CD4-positive, CD25-positive, alpha-beta regulatory T cell (primary cell): ENCODE measurements around the gene SOCS1. TPM values are rescaled to one million over a fixed set of nuclear protein-coding genes. Genes with fewer than 3 reads are reported as not detected.

Experiments
- ATAC-seq, 2 donors: fragments of 150-1000 bp; cut with Tn5 transposase; one replicate each; pipeline ENCODE4 v1.10.0; 2021; ENCODE audit warnings: low read depth in 2 of 2, moderate number of reproducible peaks in 2 of 2, moderate library complexity in 1 of 2
- DNase-seq, 3 donors: peaks; one replicate each; pipeline versions ENCODE4 v3.0.0 to v3.0.0-alpha.2; 2012 to 2022; ENCODE audit warnings: mixed read lengths in 1 of 3
- H3K27ac ChIP-seq: one replicate; pipeline ENCODE4 v1.7.0; 2013; ENCODE audit warnings: mild to moderate bottlenecking, low read length; ENCODE audit not compliant: insufficient read depth, poor library complexity, severe bottlenecking
- H3K27me3 ChIP-seq: one replicate; pipeline ENCODE4 v1.7.0; 2013; ENCODE audit warnings: low read length; ENCODE audit not compliant: control insufficient read depth, insufficient read depth
- H3K36me3 ChIP-seq: one replicate; pipeline ENCODE4 v1.7.0; 2013; ENCODE audit warnings: mild to moderate bottlenecking, low read length, moderate library complexity; ENCODE audit not compliant: control insufficient read depth, insufficient read depth
- H3K4me1 ChIP-seq: 2 replicates; pipeline ENCODE4 v1.7.0; 2013; ENCODE audit warnings: mild to moderate bottlenecking, low read length; ENCODE audit not compliant: insufficient read depth, control insufficient read depth, poor library complexity, severe bottlenecking
- H3K4me3 ChIP-seq: one replicate; pipeline ENCODE4 v1.7.0; 2013; ENCODE audit warnings: low read depth, mild to moderate bottlenecking, low read length, moderate library complexity
- H3K9me3 ChIP-seq, 2 experiments: 1 replicate in 1 of 2; 2 replicates in 1 of 2; pipeline ENCODE4 v1.7.0; 2013; ENCODE audit warnings: low read length in 2 of 2, mild to moderate bottlenecking in 1 of 2, moderate library complexity in 1 of 2; ENCODE audit not compliant: control insufficient read depth in 2 of 2
- H3K27ac Mint-ChIP-seq, 3 donors: one replicate each; pipeline ENCODE4 v1.8.0; 2020 to 2022; ENCODE audit warnings: mild to moderate bottlenecking in 3 of 3, mixed read lengths in 3 of 3, moderate library complexity in 2 of 3
- H3K27me3 Mint-ChIP-seq: one replicate; pipeline ENCODE4 v1.8.0; 2022; ENCODE audit warnings: mild to moderate bottlenecking, mixed read lengths
- H3K36me3 Mint-ChIP-seq: one replicate; pipeline ENCODE4 v1.8.0; 2020; ENCODE audit warnings: mixed read lengths
- H3K4me1 Mint-ChIP-seq, 4 donors: one replicate each; pipeline ENCODE4 v1.8.0; 2020 to 2022; ENCODE audit warnings: mixed read lengths in 4 of 4, mild to moderate bottlenecking in 1 of 4
- H3K4me3 Mint-ChIP-seq, 4 donors: one replicate each; pipeline ENCODE4 v1.8.0; 2020 to 2022; ENCODE audit warnings: mild to moderate bottlenecking in 4 of 4, mixed read lengths in 4 of 4, moderate library complexity in 3 of 4
- H3K9me3 Mint-ChIP-seq, 7 donors: one replicate each; pipeline ENCODE4 v1.8.0; 2020 to 2022; ENCODE audit warnings: mixed read lengths in 7 of 7, mild to moderate bottlenecking in 3 of 7, moderate library complexity in 2 of 7
- polyA plus RNA-seq, 4 donors: library from polyadenylated mRNA; unstranded; fragments of 300-500 nt; fragmentation: Illumina TruSeq; gene quantifications; one replicate each; pipeline ENCODE4 v1.2.3, GENCODE V29; 2021
- total RNA-seq: library from RNA; stranded (reverse); gene quantifications from one replicate; pipeline ENCODE4 v1.2.3, GENCODE V29; 2022

SOCS1 gene
- total and polyA plus RNA-seq, 5 donors from 2014 or later, result 8.6 to 91.5 (median 10.5) TPM

GRCh38 chr16:11234884-11235702 is 20.9 kb downstream of the SOCS1 start:
- peaks cover 5 to 48% (median 33%) of the 10 kb centered on the region in 4 donors for H3K4me1 Mint-ChIP-seq
- H3K4me3 Mint-ChIP-seq, result peak overlapping the region in 1 of 4 donors; percentile 26
- no peak for ATAC-seq
- no peak overlapping the region for H3K4me3 ChIP-seq
- DNase-seq, result no peak
- H3K9me3 Mint-ChIP-seq, result no peaks in the 10 kb centered on the region
- H3K36me3 Mint-ChIP-seq, result no peaks in the 10 kb centered on the region
- H3K36me3 ChIP-seq, result no peaks in the 10 kb centered on the region
- no peak overlapping the region for H3K27ac ChIP-seq
- H3K4me1 ChIP-seq, result peaks cover 30% of the 10 kb centered on the region
- no peaks in the 10 kb centered on the region for H3K9me3 ChIP-seq
- H3K27me3 Mint-ChIP-seq, result peaks cover 5% of the 10 kb centered on the region
- no peaks in the 10 kb centered on the region for H3K27me3 ChIP-seq
- H3K27ac Mint-ChIP-seq, result peak overlapping the region; percentile 43 to 87 (median 75)

DNA sequence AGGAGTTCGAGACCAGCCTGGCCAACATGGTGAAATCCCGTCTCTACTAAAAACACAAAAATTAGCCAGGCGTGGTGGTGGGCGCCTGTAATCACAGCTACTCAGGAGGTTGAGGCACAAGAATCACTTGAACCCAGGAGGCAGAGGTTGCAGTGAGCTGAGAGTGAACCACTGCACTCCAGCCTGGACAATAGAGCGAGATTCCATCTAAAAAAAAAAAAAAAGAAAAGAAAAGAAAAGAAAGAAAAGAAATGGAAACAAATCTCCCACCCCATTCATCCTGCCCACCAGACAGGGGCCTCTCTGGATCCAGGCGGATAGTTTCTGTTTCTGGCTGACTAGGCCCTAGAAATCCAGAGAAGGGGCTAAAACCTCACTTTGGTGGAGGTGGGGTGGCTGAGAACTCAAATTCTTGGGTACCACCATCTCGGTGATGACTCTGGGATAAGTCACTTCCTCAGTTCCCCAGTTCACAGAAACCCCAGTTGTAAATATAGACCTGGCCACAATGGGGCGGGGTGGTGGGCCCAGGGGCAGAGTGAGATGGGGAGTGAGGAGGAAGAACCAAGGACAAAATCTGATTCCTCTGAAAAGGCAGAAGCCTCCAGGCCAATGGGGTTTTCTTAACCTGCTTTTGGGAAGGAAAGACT is 22.2 kb downstream of the SOCS1 start:
- Histone ChIP-seq H3K36me3 (no peaks in the 10 kb centered on the region), H3K4me1 (peaks cover 34% of the 10 kb centered on the region), H3K27me3 (no peaks in the 10 kb centered on the region), H3K4me3 (peak overlapping the region; percentile 31), H3K27ac (peak overlapping the region; percentile 91), H3K9me3 (no peaks in the 10 kb centered on the region)
- H3K27me3 Mint-ChIP-seq, result peaks cover 5% of the 10 kb centered on the region
- H3K9me3 Mint-ChIP-seq, result no peaks in the 10 kb centered on the region
- H3K36me3 Mint-ChIP-seq, result no peaks in the 10 kb centered on the region
- DNase-seq (peak in 1 of 3 donors; percentile 80), ATAC-seq (no peak)
- peaks cover 5 to 55% (median 35%) of the 10 kb centered on the region in 4 donors for H3K4me1 Mint-ChIP-seq
- H3K4me3 Mint-ChIP-seq, result peak overlapping the region; percentile 71 to 88 (median 76)
- peak overlapping the region; percentile 93 to 99 (median 96) for H3K27ac Mint-ChIP-seq

- Histone ChIP-seq H3K27me3 (no peaks in the 10 kb centered on the region), H3K9me3 (no peaks in the 10 kb centered on the region), H3K4me1 (peaks cover 34% of the 10 kb centered on the region), H3K27ac (peak overlapping the region; percentile 91), H3K36me3 (no peaks in the 10 kb centered on the region), H3K4me3 (no peak overlapping the region)
- ATAC-seq (peak; percentile 84 to 85), DNase-seq (peak; percentile 61 to 99 (median 80))
- Mint-ChIP-seq H3K4me3 (peak overlapping the region; percentile 71 to 88 (median 76)), H3K4me1 (peaks cover 5 to 61% (median 39%) of the 10 kb centered on the region in 4 donors), H3K9me3 (no peaks in the 10 kb centered on the region), H3K36me3 (no peaks in the 10 kb centered on the region), H3K27me3 (peaks cover 5% of the 10 kb centered on the region), H3K27ac (peak overlapping the region; percentile 93 to 99 (median 96))
Measured at GRCh38 chr16:11232852-11233726, 22.9 kb downstream of the SOCS1 start.

GRCh38 chr16:11232302-11232851 is 23.6 kb downstream of the SOCS1 start:
- peaks cover 5 to 61% (median 39%) of the 10 kb centered on the region in 4 donors for H3K4me1 Mint-ChIP-seq
- peak overlapping the region; percentile 93 to 99 (median 96) for H3K27ac Mint-ChIP-seq
- H3K36me3 Mint-ChIP-seq, result no peaks in the 10 kb centered on the region
- Histone ChIP-seq H3K27ac (peak overlapping the region; percentile 91), H3K4me3 (peak overlapping the region; percentile 26), H3K9me3 (no peaks in the 10 kb centered on the region), H3K27me3 (no peaks in the 10 kb centered on the region), H3K36me3 (no peaks in the 10 kb centered on the region), H3K4me1 (peaks cover 34% of the 10 kb centered on the region)
- no peaks in the 10 kb centered on the region for H3K9me3 Mint-ChIP-seq
- H3K4me3 Mint-ChIP-seq, result peak overlapping the region; percentile 71 to 88 (median 76)
- ATAC-seq (no peak), DNase-seq (no peak)
- peaks cover 5% of the 10 kb centered on the region for H3K27me3 Mint-ChIP-seq

DNA sequence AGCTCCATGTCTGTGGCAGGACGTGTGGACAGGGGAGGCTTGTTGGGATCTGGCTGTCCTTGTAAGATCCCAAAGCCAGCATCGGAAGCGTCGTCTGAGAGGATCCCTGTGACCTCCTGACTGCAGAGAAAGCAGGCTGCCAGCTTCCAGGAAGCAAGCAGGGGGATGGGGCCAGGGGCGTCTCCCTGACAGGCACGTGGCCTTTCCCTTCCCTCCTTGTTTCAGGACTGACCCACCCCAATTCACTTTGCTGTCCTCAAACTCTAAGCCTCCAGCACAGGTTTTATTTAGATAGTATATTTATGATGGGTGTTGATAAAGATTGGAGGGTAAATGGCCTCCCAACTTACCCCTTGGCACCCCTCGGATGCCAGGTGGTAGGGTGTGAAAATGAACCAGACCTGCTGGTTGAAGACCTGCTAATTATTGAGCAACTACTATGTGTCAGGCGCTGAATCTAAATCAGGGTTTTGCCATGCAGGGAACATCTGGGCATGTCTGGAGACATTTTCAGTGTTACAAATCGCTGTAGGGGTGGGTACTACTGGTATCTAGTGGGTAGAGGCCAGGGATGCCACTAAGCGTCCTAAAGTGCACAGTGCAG is 24.5 kb downstream of the SOCS1 start:
- peaks cover 5% of the 10 kb centered on the region for H3K27me3 Mint-ChIP-seq
- H3K9me3 Mint-ChIP-seq, result no peaks in the 10 kb centered on the region
- Histone ChIP-seq H3K4me3 (no peak overlapping the region), H3K27me3 (no peaks in the 10 kb centered on the region), H3K36me3 (no peaks in the 10 kb centered on the region), H3K9me3 (no peaks in the 10 kb centered on the region), H3K4me1 (peaks cover 34% of the 10 kb centered on the region), H3K27ac (no peak overlapping the region)
- peaks cover 5 to 65% (median 38%) of the 10 kb centered on the region in 4 donors for H3K4me1 Mint-ChIP-seq
- H3K4me3 Mint-ChIP-seq, result peak overlapping the region in 2 of 4 donors; percentile 73 to 77
- peak overlapping the region; percentile 78 to 97 (median 86) for H3K27ac Mint-ChIP-seq
- no peaks in the 10 kb centered on the region for H3K36me3 Mint-ChIP-seq
- ATAC-seq, result no peak
- no peak for DNase-seq

DNA sequence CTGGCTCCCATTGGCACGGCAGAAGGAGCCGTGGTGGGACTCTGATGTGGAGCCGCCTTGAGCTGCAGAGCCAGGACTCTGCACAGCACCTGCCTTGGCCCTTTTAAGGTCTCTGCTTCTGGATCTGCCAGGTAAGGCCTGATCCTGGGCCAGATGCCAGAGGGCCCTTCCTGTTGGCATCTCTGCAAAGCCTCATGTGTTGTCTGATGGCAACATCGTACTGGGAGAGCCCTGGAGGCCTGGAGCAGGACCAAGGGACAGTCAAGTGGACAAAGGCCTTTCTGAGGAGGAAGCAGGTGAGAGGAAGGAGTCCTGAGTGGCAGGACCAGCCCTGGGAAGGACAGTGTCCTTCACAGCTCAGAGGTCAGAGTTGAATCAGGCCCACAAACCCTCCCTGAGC is 26.1 kb downstream of the SOCS1 start:
- no peaks in the 10 kb centered on the region for H3K36me3 ChIP-seq
- Mint-ChIP-seq H3K4me3 (no peak overlapping the region), H3K4me1 (peaks cover 9 to 77% (median 43%) of the 10 kb centered on the region in 4 donors), H3K36me3 (no peaks in the 10 kb centered on the region), H3K27ac (peak overlapping the region; percentile 65 to 86 (median 67)), H3K9me3 (no peaks in the 10 kb centered on the region), H3K27me3 (peaks cover 5% of the 10 kb centered on the region)
- H3K27me3 ChIP-seq, result no peaks in the 10 kb centered on the region
- no peak for ATAC-seq
- no peak overlapping the region for H3K4me3 ChIP-seq
- peaks cover 45% of the 10 kb centered on the region for H3K4me1 ChIP-seq
- H3K9me3 ChIP-seq, result no peaks in the 10 kb centered on the region
- H3K27ac ChIP-seq, result no peak overlapping the region
- no peak for DNase-seq

DNA sequence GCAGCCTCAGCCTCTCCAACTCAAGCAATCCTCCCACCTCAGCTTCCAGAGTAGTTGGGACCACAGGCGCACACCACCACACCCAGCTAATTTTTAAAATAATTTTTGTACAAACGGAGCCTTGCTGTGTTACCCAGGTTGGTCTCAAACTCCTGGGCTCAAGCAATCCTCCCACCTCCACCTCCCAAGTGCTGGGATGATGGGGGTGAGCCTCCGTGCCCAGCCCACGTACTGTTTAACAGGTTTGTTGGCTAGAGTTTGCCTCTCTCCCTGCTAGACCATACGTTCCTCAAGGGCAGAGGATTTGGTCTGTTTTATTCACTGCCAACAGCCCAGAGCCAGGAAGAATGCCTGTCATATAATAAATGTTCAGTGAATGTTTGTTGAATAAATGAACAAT is 26.6 kb downstream of the SOCS1 start:
- no peaks in the 10 kb centered on the region for H3K27me3 ChIP-seq
- H3K27ac ChIP-seq, result no peak overlapping the region
- H3K36me3 Mint-ChIP-seq, result no peaks in the 10 kb centered on the region
- no peaks in the 10 kb centered on the region for H3K9me3 Mint-ChIP-seq
- no peaks in the 10 kb centered on the region for H3K36me3 ChIP-seq
- DNase-seq (no peak), ATAC-seq (no peak)
- no peak overlapping the region for H3K4me3 ChIP-seq
- H3K9me3 ChIP-seq, result no peaks in the 10 kb centered on the region
- peaks cover 45% of the 10 kb centered on the region for H3K4me1 ChIP-seq
- peaks cover 9 to 78% (median 43%) of the 10 kb centered on the region in 4 donors for H3K4me1 Mint-ChIP-seq
- H3K27me3 Mint-ChIP-seq, result peaks cover 5% of the 10 kb centered on the region
- H3K4me3 Mint-ChIP-seq, result no peak overlapping the region
- H3K27ac Mint-ChIP-seq, result peak overlapping the region; percentile 65 to 95 (median 67)
